GM12878 (cell line): ENCODE results near the gene BIN1.

ENCODE experiments used
- CTCF ChIP-seq, 3 experiments: IDR thresholded peaks in 2 of 3; conservative IDR thresholded peaks in 1 of 3; 2 replicates each; pipeline ENCODE4 v1.5.1; 2011; ENCODE audit warnings: low read depth in 3 of 3, low read length in 3 of 3, mild to moderate bottlenecking in 3 of 3, control low read depth in 2 of 3, moderate library complexity in 2 of 3, inconsistent platforms in 1 of 3, mixed read lengths in 1 of 3; ENCODE audit not compliant: control insufficient read depth in 2 of 3, insufficient read depth in 1 of 3; ENCODE audit errors: extremely low read depth in 1 of 3
- EP300 ChIP-seq, 2 experiments: fragments of 150-350 bp in 1 of 2; IDR thresholded peaks; 2 replicates each; pipeline ENCODE4 v1.6.1; 2011 to 2012; ENCODE audit warnings: low read depth in 2 of 2, low read length in 2 of 2, borderline replicate concordance in 1 of 2, improper control_type of control experiment in 1 of 2, inconsistent platforms in 1 of 2; ENCODE audit not compliant: control insufficient read depth in 1 of 2
- FOXK2 ChIP-seq: fragments of 450-650 bp; IDR thresholded peaks from 2 replicates; pipeline ENCODE4 v1.6.1; 2017; ENCODE audit warnings: mild to moderate bottlenecking, moderate library complexity
- HCFC1 ChIP-seq: fragments of 150-350 bp; IDR thresholded peaks from 2 replicates; pipeline ENCODE4 v1.6.1; 2014; ENCODE audit warnings: low read length
- MYC ChIP-seq: IDR thresholded peaks from 2 replicates; pipeline ENCODE4 v1.6.1; 2011; ENCODE audit warnings: mild to moderate bottlenecking, low read length, moderate library complexity, inconsistent platforms; ENCODE audit not compliant: insufficient read depth, insufficient replicate concordance, insufficient read length, severe bottlenecking
- NFIC ChIP-seq: IDR thresholded peaks from 2 replicates; pipeline ENCODE4 v1.6.1; 2012; ENCODE audit warnings: low read depth, mild to moderate bottlenecking, inconsistent platforms, low read length, moderate library complexity
- POLR2A ChIP-seq: IDR thresholded peaks from 2 replicates; pipeline ENCODE4 v1.6.1; 2011; ENCODE audit warnings: low read depth, mild to moderate bottlenecking, low read length
- PRDM15 ChIP-seq: fragments of 450-650 bp; formaldehyde crosslinking; IDR thresholded peaks from 2 replicates; pipeline ENCODE4 v1.4.0; 2020; ENCODE audit warnings: mild to moderate bottlenecking, moderate library complexity
- STAT1 ChIP-seq: fragments of 450-650 bp; conservative IDR thresholded peaks from 2 replicates; pipeline ENCODE4 v1.6.1; 2014; ENCODE audit warnings: antibody characterized with exemption, mild to moderate bottlenecking
- TARDBP ChIP-seq: IDR thresholded peaks from 2 replicates; pipeline ENCODE4 v1.6.1; 2016; ENCODE audit warnings: borderline replicate concordance
- ZSCAN29 ChIP-seq: fragments of 450-650 bp; IDR thresholded peaks from 2 replicates; pipeline ENCODE4 v1.6.1; 2017; ENCODE audit warnings: mild to moderate bottlenecking, moderate library complexity
- ZZZ3 ChIP-seq: IDR thresholded peaks from 2 replicates; pipeline ENCODE4 v1.6.1; 2011; ENCODE audit warnings: low read depth; ENCODE audit not compliant: control insufficient read depth, insufficient read length
- TF ChIP-seq, protein P1 (sequence below): IDR thresholded peaks from 2 replicates; pipeline ENCODE4 v1.6.1; 2012; ENCODE audit warnings: mild to moderate bottlenecking, low read depth, low read length
- TF ChIP-seq, protein P2 (sequence below): IDR thresholded peaks from 2 replicates; pipeline ENCODE4 v1.6.1; 2011; ENCODE audit warnings: low read depth, mild to moderate bottlenecking, low read length, moderate library complexity, borderline replicate concordance; ENCODE audit errors: extremely low read depth

DNA sequence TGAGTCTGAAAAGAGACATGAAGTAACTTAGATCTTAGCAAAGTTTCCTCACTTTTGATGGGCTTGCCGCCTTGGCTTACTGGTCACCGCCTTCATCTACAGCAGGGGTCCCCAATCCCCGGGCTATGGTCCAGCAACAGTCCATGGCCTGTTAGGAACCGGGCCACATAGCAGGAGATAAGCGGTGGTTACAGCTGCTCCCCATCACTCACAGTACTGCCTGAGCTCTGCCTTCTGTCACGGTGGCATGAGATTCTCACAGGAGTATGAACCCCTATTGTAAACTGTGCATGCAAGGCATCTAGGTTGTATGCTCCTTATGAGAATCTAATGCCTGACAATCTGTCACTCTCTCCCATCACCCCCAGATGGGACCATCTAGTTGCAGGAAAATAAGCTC, 72.9 kb downstream of the BIN1 start:
- TF ChIP-seq CTCF (IDR thresholded peaks at IDR 0.05 in 2 of 3, conservative IDR thresholded peaks at IDR 0.05 in 1 of 3; ENCODE audit: control insufficient read depth in 2 of 3, extremely low read depth in 1 of 3, insufficient read depth in 1 of 3, low read depth in 3 of 3, low read length in 3 of 3): no peak
- no peak for TF ChIP-seq EP300 (IDR thresholded peaks at IDR 0.05; ENCODE audit: borderline replicate concordance in 1 of 2, control insufficient read depth in 1 of 2, low read depth in 2 of 2, low read length in 2 of 2)
- TF ChIP-seq FOXK2: no peak
- TF ChIP-seq TARDBP: no peak
- no peak for TF ChIP-seq PRDM15 (CRISPR knock-in tag)
- TF ChIP-seq POLR2A: no peak
- TF ChIP-seq, protein P1, sequence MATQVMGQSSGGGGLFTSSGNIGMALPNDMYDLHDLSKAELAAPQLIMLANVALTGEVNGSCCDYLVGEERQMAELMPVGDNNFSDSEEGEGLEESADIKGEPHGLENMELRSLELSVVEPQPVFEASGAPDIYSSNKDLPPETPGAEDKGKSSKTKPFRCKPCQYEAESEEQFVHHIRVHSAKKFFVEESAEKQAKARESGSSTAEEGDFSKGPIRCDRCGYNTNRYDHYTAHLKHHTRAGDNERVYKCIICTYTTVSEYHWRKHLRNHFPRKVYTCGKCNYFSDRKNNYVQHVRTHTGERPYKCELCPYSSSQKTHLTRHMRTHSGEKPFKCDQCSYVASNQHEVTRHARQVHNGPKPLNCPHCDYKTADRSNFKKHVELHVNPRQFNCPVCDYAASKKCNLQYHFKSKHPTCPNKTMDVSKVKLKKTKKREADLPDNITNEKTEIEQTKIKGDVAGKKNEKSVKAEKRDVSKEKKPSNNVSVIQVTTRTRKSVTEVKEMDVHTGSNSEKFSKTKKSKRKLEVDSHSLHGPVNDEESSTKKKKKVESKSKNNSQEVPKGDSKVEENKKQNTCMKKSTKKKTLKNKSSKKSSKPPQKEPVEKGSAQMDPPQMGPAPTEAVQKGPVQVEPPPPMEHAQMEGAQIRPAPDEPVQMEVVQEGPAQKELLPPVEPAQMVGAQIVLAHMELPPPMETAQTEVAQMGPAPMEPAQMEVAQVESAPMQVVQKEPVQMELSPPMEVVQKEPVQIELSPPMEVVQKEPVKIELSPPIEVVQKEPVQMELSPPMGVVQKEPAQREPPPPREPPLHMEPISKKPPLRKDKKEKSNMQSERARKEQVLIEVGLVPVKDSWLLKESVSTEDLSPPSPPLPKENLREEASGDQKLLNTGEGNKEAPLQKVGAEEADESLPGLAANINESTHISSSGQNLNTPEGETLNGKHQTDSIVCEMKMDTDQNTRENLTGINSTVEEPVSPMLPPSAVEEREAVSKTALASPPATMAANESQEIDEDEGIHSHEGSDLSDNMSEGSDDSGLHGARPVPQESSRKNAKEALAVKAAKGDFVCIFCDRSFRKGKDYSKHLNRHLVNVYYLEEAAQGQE: no peak
- no peak for TF ChIP-seq ZSCAN29
- TF ChIP-seq, protein P2, sequence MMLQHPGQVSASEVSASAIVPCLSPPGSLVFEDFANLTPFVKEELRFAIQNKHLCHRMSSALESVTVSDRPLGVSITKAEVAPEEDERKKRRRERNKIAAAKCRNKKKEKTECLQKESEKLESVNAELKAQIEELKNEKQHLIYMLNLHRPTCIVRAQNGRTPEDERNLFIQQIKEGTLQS: no peak
- TF ChIP-seq MYC: no peak
- TF ChIP-seq NFIC: no peak
- TF ChIP-seq ZZZ3: no peak
- no peak for TF ChIP-seq STAT1
- TF ChIP-seq HCFC1: no peak
